Sigmoid colon (tissue), 4 donors: ENCODE measurements around the gene ETV3L.

ENCODE experiments used
- CTCF ChIP-seq, 4 experiments: fragments of 450-650 bp in 3 of 4; fragments of 200-600 bp in 1 of 4; IDR thresholded peaks; one replicate each; pipeline ENCODE4 v1.5.1; 2016 to 2019; ENCODE audit warnings: antibody characterized with exemption in 4 of 4, mild to moderate bottlenecking in 3 of 4, moderate library complexity in 2 of 4
- EP300 ChIP-seq, 4 donors: sonication (generic); formaldehyde crosslinking; IDR thresholded peaks; one replicate each; pipeline ENCODE4 v1.6.1; 2017; ENCODE audit warnings: antibody characterized with exemption in 4 of 4
- POLR2A ChIP-seq, 2 donors: fragments of 450-650 bp; IDR thresholded peaks; one replicate each; pipeline ENCODE4 v1.6.1; 2016; ENCODE audit warnings: antibody characterized with exemption in 2 of 2, mild to moderate bottlenecking in 2 of 2, moderate library complexity in 2 of 2
- POLR2AphosphoS5 ChIP-seq, 4 donors: sonication (generic); formaldehyde crosslinking; IDR thresholded peaks; one replicate each; pipeline ENCODE4 v1.6.1; 2017; ENCODE audit warnings: antibody characterized with exemption in 4 of 4

GRCh38 chr1:157144509-157144908 is 44.9 kb upstream of the ETV3L start:
- no peak for TF ChIP-seq CTCF (IDR thresholded peaks at IDR 0.05)
- TF ChIP-seq EP300 (IDR thresholded peaks at IDR 0.05), result no peak
- no peak for TF ChIP-seq POLR2A (IDR thresholded peaks at IDR 0.05)
- TF ChIP-seq POLR2AphosphoS5 (IDR thresholded peaks at IDR 0.05), result no peak
